HG02852 (cell line): ENCODE data around the gene KIF1C.
"Not testable (repeated sequence)": the region's sequence is repeated elsewhere in the genome, so short reads cannot be mapped to it uniquely, and the experiment has no call there.

ENCODE experiments used
- ATAC-seq: cut with Tn5 transposase; IDR thresholded peaks from one replicate; pipeline ENCODE4 v1.9.1; 2021; ENCODE audit warnings: mild to moderate bottlenecking, moderate library complexity; ENCODE audit not compliant: unreplicated experiment

KIF1C gene

GRCh38 chr17:4999430-5000093, 1.8 kb downstream of the KIF1C start:
- no peak for ATAC-seq

- no peak for ATAC-seq
Observed at GRCh38 chr17:5000237-5000639, 2.5 kb downstream of the KIF1C start.

GRCh38 chr17:5002121-5002788, 4.5 kb downstream of the KIF1C start:
- no peak for ATAC-seq

GRCh38 chr17:5003214-5003867, 5.6 kb downstream of the KIF1C start:
- ATAC-seq = no peak

- no peak for ATAC-seq
Observed at GRCh38 chr17:5011928-5012327, 14.2 kb downstream of the KIF1C start.

GRCh38 chr17:5014357-5014756, 16.6 kb downstream of the KIF1C start:
- ATAC-seq = no peak

GRCh38 chr17:5019475-5019956, 21.8 kb downstream of the KIF1C start:
- no peak for ATAC-seq

GRCh38 chr17:5020502-5021023, 22.8 kb downstream of the KIF1C start:
- ATAC-seq = no peak

- no peak for ATAC-seq
Observed at GRCh38 chr17:5022171-5022711, 24.5 kb downstream of the KIF1C start.

- ATAC-seq = no peak
Observed at GRCh38 chr17:5023588-5024147, 25.9 kb downstream of the KIF1C start.

GRCh38 chr17:5024604-5025003, 26.9 kb downstream of the KIF1C start:
- no peak for ATAC-seq

GRCh38 chr17:5027299-5027698, 29.5 kb downstream of the KIF1C start:
- ATAC-seq = no peak

- ATAC-seq = no peak
Observed at GRCh38 chr17:5027916-5028315, 30.2 kb downstream of the KIF1C start.

- not testable (repeated sequence) for ATAC-seq
Observed at GRCh38 chr17:5030168-5030567, 32.4 kb downstream of the KIF1C start.

- ATAC-seq = no peak
Observed at GRCh38 chr17:5031365-5032082, 33.8 kb downstream of the KIF1C start.

GRCh38 chr17:5032865-5033264, 35.1 kb downstream of the KIF1C start:
- ATAC-seq = no peak

GRCh38 chr17:5033352-5034015, 35.7 kb downstream of the KIF1C start:
- ATAC-seq = no peak

GRCh38 chr17:5034063-5034462, 36.3 kb downstream of the KIF1C start:
- ATAC-seq = no peak

- ATAC-seq = no peak
Observed at GRCh38 chr17:5034651-5035050, 36.9 kb downstream of the KIF1C start.

- ATAC-seq = no peak
Observed at GRCh38 chr17:5035315-5035714, 37.6 kb downstream of the KIF1C start, which contains the start of gene SLC52A1. Gene SLC52A1, minus strand, starts transcription at chr17:5035426. Its CDS starts 820 bp downstream, at chr17:5034606.
